Chondrocyte (in vitro differentiated cells): ENCODE data around the gene ABCC12. TPM values are rescaled to one million over a fixed set of nuclear protein-coding genes. Genes with fewer than 3 reads are reported as not detected.

Experiments
- DNase-seq: peaks from one replicate; pipeline ENCODE4 v3.0.0; 2021; ENCODE audit warnings: mixed read lengths, low spot score
- H3K27ac Mint-ChIP-seq: one replicate; pipeline ENCODE4 v1.8.0; 2021; ENCODE audit warnings: mild to moderate bottlenecking, moderate library complexity, mixed read lengths; ENCODE audit not compliant: unreplicated experiment
- H3K27me3 Mint-ChIP-seq: 2 replicates; pipeline ENCODE4 v1.8.0; 2021; ENCODE audit warnings: low read depth, mixed read lengths
- H3K36me3 Mint-ChIP-seq: 2 replicates; pipeline ENCODE4 v1.8.0; 2021; ENCODE audit warnings: low read depth, mixed read lengths
- H3K4me1 Mint-ChIP-seq: 2 replicates; pipeline ENCODE4 v1.8.0; 2021; ENCODE audit warnings: low read depth, mild to moderate bottlenecking, mixed read lengths
- H3K4me3 Mint-ChIP-seq: one replicate; pipeline ENCODE4 v1.8.0; 2021; ENCODE audit warnings: mild to moderate bottlenecking, moderate library complexity, mixed read lengths; ENCODE audit not compliant: unreplicated experiment
- H3K9me3 Mint-ChIP-seq: 2 replicates; pipeline ENCODE4 v1.8.0; 2021; ENCODE audit warnings: low read depth, mixed read lengths
- total RNA-seq: library from RNA; stranded (reverse); gene quantifications from 3 replicates; pipeline ENCODE4 v1.2.1, GENCODE V29; 2021
- TF ChIP-seq, protein P1 (sequence below): fragments of 200-600 bp; sonication (generic); IDR thresholded peaks from 2 replicates; pipeline ENCODE4 v1.5.0; 2021; ENCODE audit warnings: antibody characterized with exemption, mild to moderate bottlenecking, moderate library complexity

Gene ABCC12
- total RNA-seq, 1 donor from 2014 or later = not detected

DNA sequence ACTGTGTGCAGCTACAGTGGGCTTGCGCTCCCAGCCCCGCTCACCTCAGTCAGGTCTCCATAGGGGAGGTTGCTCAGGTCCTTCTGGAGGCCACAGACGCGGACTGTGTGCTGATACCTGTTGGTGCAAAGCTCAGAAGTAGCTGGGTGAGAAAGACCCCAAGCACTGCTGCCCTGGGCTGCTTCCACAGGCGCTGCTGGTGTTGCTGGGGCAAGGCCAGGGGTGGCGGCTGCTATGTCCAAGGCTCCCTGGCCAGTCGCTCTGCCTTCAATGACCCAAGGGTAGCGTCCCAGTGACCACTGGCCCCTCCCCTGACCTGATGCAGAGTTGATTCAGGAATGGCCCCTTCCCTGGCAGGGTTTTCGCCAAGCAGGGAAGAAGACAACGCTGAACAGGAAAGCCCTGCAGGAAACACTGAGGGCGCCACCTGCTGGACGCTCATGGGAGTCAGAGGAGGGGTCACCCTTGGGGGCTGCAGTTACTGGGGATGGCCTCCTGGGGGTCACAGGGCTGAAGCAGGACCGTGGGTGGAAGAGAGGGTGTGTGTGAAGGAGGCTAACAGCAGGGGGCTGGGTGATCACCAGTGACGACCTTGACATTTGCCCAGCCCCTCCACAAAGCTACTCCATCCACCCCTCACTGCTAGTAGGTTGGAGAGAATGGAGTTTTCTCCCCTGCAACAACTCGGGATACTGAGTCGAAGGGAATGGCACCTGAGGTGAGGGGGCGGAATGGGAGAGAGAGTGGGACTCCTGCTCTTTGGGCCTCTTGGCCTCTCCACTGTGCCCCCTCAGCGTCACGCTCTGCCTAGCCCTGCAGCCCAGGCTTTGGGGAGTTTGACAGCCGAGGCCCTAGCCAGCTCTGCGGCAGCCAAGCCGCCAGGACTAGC, 38.3 kb downstream of the ABCC12 start:
- Mint-ChIP-seq H3K36me3 (no peaks in the 10 kb centered on the region), H3K9me3 (no peaks in the 10 kb centered on the region), H3K27ac (no peak overlapping the region), H3K4me3 (no peak overlapping the region), H3K27me3 (no peaks in the 10 kb centered on the region), H3K4me1 (peaks cover 6% of the 10 kb centered on the region)
- DNase-seq = no peak
- TF ChIP-seq, protein P1, sequence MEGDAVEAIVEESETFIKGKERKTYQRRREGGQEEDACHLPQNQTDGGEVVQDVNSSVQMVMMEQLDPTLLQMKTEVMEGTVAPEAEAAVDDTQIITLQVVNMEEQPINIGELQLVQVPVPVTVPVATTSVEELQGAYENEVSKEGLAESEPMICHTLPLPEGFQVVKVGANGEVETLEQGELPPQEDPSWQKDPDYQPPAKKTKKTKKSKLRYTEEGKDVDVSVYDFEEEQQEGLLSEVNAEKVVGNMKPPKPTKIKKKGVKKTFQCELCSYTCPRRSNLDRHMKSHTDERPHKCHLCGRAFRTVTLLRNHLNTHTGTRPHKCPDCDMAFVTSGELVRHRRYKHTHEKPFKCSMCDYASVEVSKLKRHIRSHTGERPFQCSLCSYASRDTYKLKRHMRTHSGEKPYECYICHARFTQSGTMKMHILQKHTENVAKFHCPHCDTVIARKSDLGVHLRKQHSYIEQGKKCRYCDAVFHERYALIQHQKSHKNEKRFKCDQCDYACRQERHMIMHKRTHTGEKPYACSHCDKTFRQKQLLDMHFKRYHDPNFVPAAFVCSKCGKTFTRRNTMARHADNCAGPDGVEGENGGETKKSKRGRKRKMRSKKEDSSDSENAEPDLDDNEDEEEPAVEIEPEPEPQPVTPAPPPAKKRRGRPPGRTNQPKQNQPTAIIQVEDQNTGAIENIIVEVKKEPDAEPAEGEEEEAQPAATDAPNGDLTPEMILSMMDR = peak; percentile 83

DNA sequence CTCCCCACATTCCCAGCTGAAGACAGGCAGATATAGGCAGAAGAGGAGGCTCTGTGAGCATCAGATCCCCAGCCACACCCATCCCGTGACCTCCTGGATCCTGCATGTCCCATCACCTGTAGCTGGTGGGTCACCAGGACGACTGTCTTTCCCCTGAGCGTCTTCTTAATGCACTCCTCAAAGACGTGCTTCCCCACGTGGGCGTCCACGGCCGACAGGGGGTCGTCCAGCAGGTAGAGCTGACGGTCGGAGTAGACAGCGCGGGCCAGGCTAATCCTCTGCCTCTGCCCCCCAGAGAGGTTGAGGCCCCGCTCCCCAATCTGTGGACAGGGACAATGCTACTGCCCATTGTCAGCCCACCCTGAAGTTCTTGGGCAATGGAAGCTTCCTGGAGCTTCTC, 40.5 kb downstream of the ABCC12 start:
- H3K4me1 Mint-ChIP-seq = peaks cover 4% of the 10 kb centered on the region
- no peak overlapping the region for H3K4me3 Mint-ChIP-seq
- H3K36me3 Mint-ChIP-seq = no peaks in the 10 kb centered on the region
- TF ChIP-seq, protein P1 = no peak
- H3K9me3 Mint-ChIP-seq = no peaks in the 10 kb centered on the region
- no peak for DNase-seq
- peaks cover 13% of the 10 kb centered on the region for H3K27me3 Mint-ChIP-seq
- H3K27ac Mint-ChIP-seq = no peak overlapping the region

DNA sequence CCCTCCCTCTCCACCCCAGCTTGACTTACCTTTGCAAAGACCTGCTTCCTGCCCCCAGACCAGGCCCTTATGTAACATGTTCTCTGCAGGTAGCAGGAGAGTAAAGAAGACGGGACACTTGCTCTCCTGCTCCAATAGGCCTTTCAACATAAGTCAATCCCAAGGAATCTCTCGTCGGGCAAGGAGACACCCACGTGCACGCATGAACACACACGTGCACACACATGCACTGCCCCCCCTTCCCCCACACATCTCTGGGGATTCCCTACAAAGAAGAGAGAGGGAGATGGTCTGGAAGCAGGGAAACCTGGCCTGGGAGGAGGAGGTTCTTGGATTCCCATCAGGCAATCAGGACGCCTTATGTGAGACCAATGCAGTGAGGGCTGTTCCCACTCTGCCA, 41.4 kb downstream of the ABCC12 start:
- Mint-ChIP-seq H3K27ac (no peak overlapping the region), H3K4me1 (peaks cover 4% of the 10 kb centered on the region), H3K4me3 (no peak overlapping the region), H3K9me3 (no peaks in the 10 kb centered on the region), H3K27me3 (peaks cover 19% of the 10 kb centered on the region), H3K36me3 (no peaks in the 10 kb centered on the region)
- DNase-seq = no peak
- TF ChIP-seq, protein P1 = no peak

DNA sequence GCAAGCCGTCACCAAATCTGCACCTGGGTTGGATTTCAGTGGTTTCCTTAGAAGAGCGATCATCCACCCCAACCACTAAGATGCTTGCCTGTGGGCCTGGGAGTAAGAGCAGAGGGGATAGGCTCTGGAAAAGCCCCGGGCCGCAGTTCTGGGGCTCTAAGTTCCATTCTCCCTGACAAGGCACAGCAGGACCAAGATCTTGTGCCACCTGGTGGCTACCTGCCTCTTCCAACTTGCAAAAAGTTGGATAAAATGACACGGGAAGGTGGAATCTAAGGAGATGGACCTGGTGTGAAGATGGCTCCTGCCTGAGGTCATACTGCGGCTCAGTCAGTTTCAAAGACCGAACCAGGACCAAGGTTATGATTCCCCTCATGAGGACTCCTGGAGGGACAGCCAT, 42.3 kb downstream of the ABCC12 start:
- no peak for DNase-seq
- Mint-ChIP-seq H3K4me1 (peaks cover 4% of the 10 kb centered on the region), H3K27ac (no peak overlapping the region), H3K27me3 (peaks cover 21% of the 10 kb centered on the region), H3K9me3 (no peaks in the 10 kb centered on the region), H3K4me3 (no peak overlapping the region), H3K36me3 (no peaks in the 10 kb centered on the region)
- TF ChIP-seq, protein P1 = peak; percentile 33

DNA sequence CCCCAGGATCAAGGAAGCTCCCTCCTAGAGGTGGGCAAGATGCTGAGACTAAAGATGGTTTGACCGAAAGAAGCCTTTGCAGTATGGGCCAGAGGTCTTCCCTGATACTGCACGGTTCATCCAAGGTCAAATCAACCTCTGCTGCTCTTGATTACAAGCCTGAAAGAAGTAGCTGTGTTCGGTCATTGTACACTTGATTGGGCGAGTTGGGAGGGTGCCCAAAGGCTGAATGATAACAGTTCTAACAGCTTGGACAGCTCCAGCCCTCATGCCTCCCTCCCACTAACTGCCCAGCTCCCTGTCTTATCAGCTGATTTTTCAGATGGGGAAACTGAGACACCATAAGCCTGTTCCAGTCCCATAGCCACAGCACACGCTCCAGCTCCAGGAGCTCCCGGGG, 42.8 kb downstream of the ABCC12 start:
- peaks cover 21% of the 10 kb centered on the region for H3K27me3 Mint-ChIP-seq
- TF ChIP-seq, protein P1 = no peak

More for the DNA sequence above, 42.8 kb downstream of the ABCC12 start:
- DNase-seq = no peak
- no peaks in the 10 kb centered on the region for H3K9me3 Mint-ChIP-seq
- H3K36me3 Mint-ChIP-seq = no peaks in the 10 kb centered on the region
- H3K27ac Mint-ChIP-seq = no peak overlapping the region
- peaks cover 4% of the 10 kb centered on the region for H3K4me1 Mint-ChIP-seq
- H3K4me3 Mint-ChIP-seq = no peak overlapping the region
